Testis (tissue), 2 donors: ENCODE results near the gene CNTLN.

ENCODE experiments used
- CTCF ChIP-seq, 3 experiments: fragments of 450-650 bp in 2 of 3; fragments of 200-600 bp in 1 of 3; sonication (generic) in 1 of 3; IDR thresholded peaks; one replicate each; pipeline ENCODE4 v1.5.1; 2016 to 2019; ENCODE audit warnings: antibody characterized with exemption in 3 of 3, mild to moderate bottlenecking in 2 of 3, moderate library complexity in 1 of 3
- POLR2A ChIP-seq: fragments of 450-650 bp; IDR thresholded peaks from one replicate; pipeline ENCODE4 v1.6.1; 2017; ENCODE audit warnings: antibody characterized with exemption, mild to moderate bottlenecking, moderate library complexity

DNA sequence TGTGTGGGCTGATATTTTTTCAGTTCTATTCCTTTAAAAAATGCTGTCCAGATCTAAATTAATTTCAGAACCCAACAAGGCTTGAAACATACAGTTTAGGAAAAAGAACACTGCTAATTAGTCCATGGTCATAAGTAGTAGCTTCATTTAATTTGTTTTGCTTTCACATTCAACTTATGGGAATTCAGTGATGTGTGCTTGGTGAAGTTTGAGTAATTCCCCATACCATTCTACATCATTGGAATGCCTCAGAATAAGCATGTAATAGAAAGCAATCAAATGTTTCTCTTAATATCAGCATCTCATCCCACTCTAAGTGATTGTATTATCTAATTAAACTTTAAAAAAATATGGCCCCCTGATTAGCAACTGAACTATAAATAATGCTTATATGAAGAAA lies 2.7 kb downstream of the CNTLN start:
- TF ChIP-seq CTCF (IDR thresholded peaks at IDR 0.05): no peak
- no peak for TF ChIP-seq POLR2A
